Ascending aorta (tissue), 2 donors: ENCODE measurements around the gene HIVEP3. TPM values are rescaled to one million over a fixed set of nuclear protein-coding genes. Genes with fewer than 3 reads are reported as not detected.

ENCODE experiments used
- DNase-seq, 2 donors: peaks; one replicate each; pipeline ENCODE4 v3.0.0-alpha.2; 2019; ENCODE audit warnings: low spot score in 2 of 2
- H3K27ac ChIP-seq, 2 donors: fragments of 200-600 bp; sonication (generic); one replicate each; pipeline ENCODE4 v1.5.1; 2016 to 2017; ENCODE audit warnings: mild to moderate bottlenecking in 1 of 2
- H3K27me3 ChIP-seq: fragments of 200-600 bp; sonication (generic); one replicate; pipeline ENCODE4 v1.5.1; 2017
- H3K36me3 ChIP-seq, 2 donors: fragments of 200-600 bp; sonication (generic); one replicate each; pipeline ENCODE4 v1.5.1; 2016
- H3K4me1 ChIP-seq, 2 donors: fragments of 200-600 bp; sonication (generic); one replicate each; pipeline ENCODE4 v1.5.1; 2016 to 2017; ENCODE audit warnings: mild to moderate bottlenecking in 1 of 2
- H3K4me3 ChIP-seq, 2 donors: fragments of 200-600 bp; sonication (generic); one replicate each; pipeline ENCODE4 v1.5.1; 2016 to 2017; ENCODE audit warnings: mild to moderate bottlenecking in 1 of 2
- H3K9me3 ChIP-seq, 2 donors: fragments of 200-600 bp; sonication (generic); one replicate each; pipeline ENCODE4 v1.5.1; 2016
- CTCF ChIP-seq, 3 experiments: fragments of 200-600 bp in 2 of 3; fragments of 450-650 bp in 1 of 3; sonication (generic) in 2 of 3; IDR thresholded peaks; one replicate each; pipeline ENCODE4 v1.5.1; 2016 to 2019; ENCODE audit warnings: antibody characterized with exemption in 3 of 3, mild to moderate bottlenecking in 1 of 3, moderate library complexity in 1 of 3
- intact Hi-C: fragments of 100-400 bp; cut with DNase I; formaldehyde crosslinking; loops from one replicate; pipeline ENCODE4 v1.15.1; 2023
- total RNA-seq: library from RNA; depleted of rRNA; stranded (reverse); fragments of >200 nt; gene quantifications from one replicate; pipeline ENCODE4 v1.1.0, GENCODE V29; 2016

The HIVEP3 gene
- total RNA-seq, 1 donor from 2014 or later, result 0.32 TPM

GRCh38 chr1:41769068-41769467, 149.7 kb downstream of the HIVEP3 start:
- no peaks in the 10 kb centered on the region for H3K36me3 ChIP-seq
- no peak overlapping the region for H3K27ac ChIP-seq
- H3K4me3 ChIP-seq, result no peak overlapping the region
- H3K9me3 ChIP-seq, result no peaks in the 10 kb centered on the region
- no peak for TF ChIP-seq CTCF (IDR thresholded peaks at IDR 0.05)
- intact Hi-C loops, result no loop called here
- no peaks in the 10 kb centered on the region for H3K4me1 ChIP-seq
- no peak for DNase-seq
- no peaks in the 10 kb centered on the region for H3K27me3 ChIP-seq

- no peaks in the 10 kb centered on the region for H3K36me3 ChIP-seq
- no peak for DNase-seq
- no peaks in the 10 kb centered on the region for H3K4me1 ChIP-seq
- H3K27me3 ChIP-seq, result no peaks in the 10 kb centered on the region
- H3K27ac ChIP-seq, result no peak overlapping the region
- H3K9me3 ChIP-seq, result no peaks in the 10 kb centered on the region
- intact Hi-C loops, result no loop called here
- H3K4me3 ChIP-seq, result no peak overlapping the region
- TF ChIP-seq CTCF (IDR thresholded peaks at IDR 0.05), result no peak
These were observed 150.1 kb downstream of the HIVEP3 start for GRCh38 chr1:41768583-41768982.

- DNase-seq, result no peak
- no peak overlapping the region for H3K27ac ChIP-seq
- intact Hi-C loops, result no loop called here
These were observed 150.9 kb downstream of the HIVEP3 start for GRCh38 chr1:41767534-41768525.

GRCh38 chr1:41766546-41766945, 152.2 kb downstream of the HIVEP3 start:
- Histone ChIP-seq H3K4me1 (no peaks in the 10 kb centered on the region), H3K4me3 (no peak overlapping the region), H3K27ac (no peak overlapping the region), H3K36me3 (no peaks in the 10 kb centered on the region), H3K9me3 (no peaks in the 10 kb centered on the region), H3K27me3 (no peaks in the 10 kb centered on the region)
- no peak for TF ChIP-seq CTCF (IDR thresholded peaks at IDR 0.05)
- DNase-seq, result no peak
- intact Hi-C loops, result no loop called here

More at GRCh38 chr1:41767534-41768525, 150.9 kb downstream of the HIVEP3 start:
- H3K4me1 ChIP-seq, result no peaks in the 10 kb centered on the region
- H3K36me3 ChIP-seq, result no peaks in the 10 kb centered on the region
- TF ChIP-seq CTCF (IDR thresholded peaks at IDR 0.05), result no peak
- H3K9me3 ChIP-seq, result no peaks in the 10 kb centered on the region
- H3K4me3 ChIP-seq, result no peak overlapping the region
- no peaks in the 10 kb centered on the region for H3K27me3 ChIP-seq

- Histone ChIP-seq H3K9me3 (no peaks in the 10 kb centered on the region), H3K27me3 (no peaks in the 10 kb centered on the region), H3K4me3 (no peak overlapping the region), H3K36me3 (no peaks in the 10 kb centered on the region), H3K27ac (no peak overlapping the region), H3K4me1 (no peaks in the 10 kb centered on the region)
- intact Hi-C loops, result no loop called here
- no peak for DNase-seq
- no peak for TF ChIP-seq CTCF (IDR thresholded peaks at IDR 0.05)
These were observed 152.7 kb downstream of the HIVEP3 start for GRCh38 chr1:41766041-41766440.
